Renal pelvis (tissue), 12 donors: ENCODE data around the gene SAPCD2. TPM values are rescaled to one million over a fixed set of nuclear protein-coding genes. Genes with fewer than 3 reads are reported as not detected.
A peak's percentile ranks its signal among the peaks of the same experiment; 100 is the strongest.
"Not testable (repeated sequence)": the region's sequence is repeated elsewhere in the genome, so short reads cannot be mapped to it uniquely, and the experiment has no call there.

Experiments
- DNase-seq: peaks from one replicate; pipeline ENCODE4 v3.0.0-alpha.2; 2013
- long read RNA-seq, 16 experiments: transcript quantifications; one replicate each; lab custom pipeline, GENCODE V29; 2026
- polyA plus RNA-seq, 3 donors: library from polyadenylated mRNA; unstranded; fragments of 120-200 nt; gene quantifications; one replicate each; pipeline ENCODE4 v1.2.1, GENCODE V29; 2013; ENCODE audit not compliant: insufficient read length in 3 of 3

Gene SAPCD2, protein sequence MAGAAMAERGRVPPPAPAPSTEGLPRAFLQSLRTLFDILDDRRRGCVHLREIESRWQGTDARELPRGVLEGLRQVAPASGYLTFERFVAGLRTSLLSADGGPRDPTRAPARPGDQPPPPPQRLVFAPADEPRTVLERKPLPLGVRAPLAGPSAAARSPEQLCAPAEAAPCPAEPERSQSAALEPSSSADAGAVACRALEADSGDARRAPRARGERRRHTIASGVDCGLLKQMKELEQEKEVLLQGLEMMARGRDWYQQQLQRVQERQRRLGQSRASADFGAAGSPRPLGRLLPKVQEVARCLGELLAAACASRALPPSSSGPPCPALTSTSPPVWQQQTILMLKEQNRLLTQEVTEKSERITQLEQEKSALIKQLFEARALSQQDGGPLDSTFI
- polyA plus RNA-seq = 10 to 100 TPM in 1 of 3 donors, 1 to 10 TPM in 2; 8.0 to 10.4 (median 10.0) TPM
- long read RNA-seq, donor 1, transcript SAPCD2-201 (6 exons, 3,848 nt) = major isoform, 6 of 6 reads
- long read RNA-seq, donor 1, partial matches to known transcripts = 0 of 6 reads
- long read RNA-seq, donor 1, other reads (novel, unspliced or antisense) = 0 of 6 reads
- long read RNA-seq, donor 2, partial matches to known transcripts = 0 of 2 reads
- long read RNA-seq, donor 2, other reads (novel, unspliced or antisense) = 0 of 2 reads
- long read RNA-seq, donor 3, partial matches to known transcripts = 0 of 1 reads
- long read RNA-seq, donor 3, other reads (novel, unspliced or antisense) = 0 of 1 reads
- long read RNA-seq, donor 4, partial matches to known transcripts = 0 of 2 reads
- long read RNA-seq, donor 4, other reads (novel, unspliced or antisense) = 0 of 2 reads
- long read RNA-seq, donor 5 = 0 reads
- long read RNA-seq, donor 6 = 0 reads
- long read RNA-seq, donor 7, partial matches to known transcripts = 0 of 2 reads
- long read RNA-seq, donor 7, other reads (novel, unspliced or antisense) = 0 of 2 reads
- long read RNA-seq, donor 8, partial matches to known transcripts = 0 of 1 reads
- long read RNA-seq, donor 8, other reads (novel, unspliced or antisense) = 0 of 1 reads
- long read RNA-seq, donor 9, partial matches to known transcripts = 0 of 2 reads
- long read RNA-seq, donor 9, other reads (novel, unspliced or antisense) = 0 of 2 reads
- long read RNA-seq, donor 10, partial matches to known transcripts = 0 of 4 reads
- long read RNA-seq, donor 10, other reads (novel, unspliced or antisense) = 0 of 4 reads
- long read RNA-seq, donor 11, partial matches to known transcripts = 0 of 3 reads
- long read RNA-seq, donor 11, other reads (novel, unspliced or antisense) = 0 of 3 reads
- long read RNA-seq, donor 12, transcript SAPCD2-201 (6 exons, 3,848 nt) = major isoform, 5 of 5 reads
- long read RNA-seq, donor 12, partial matches to known transcripts = 0 of 5 reads
- long read RNA-seq, donor 12, other reads (novel, unspliced or antisense) = 0 of 5 reads
- long read RNA-seq, donor 13, partial matches to known transcripts = 11 of 13 reads
- long read RNA-seq, donor 13, other reads (novel, unspliced or antisense) = 0 of 13 reads
- long read RNA-seq, donor 14 = 0 reads
- long read RNA-seq, donor 15, transcript SAPCD2-201 (6 exons, 3,848 nt) = major isoform, 8 of 8 reads
- long read RNA-seq, donor 15, partial matches to known transcripts = 0 of 8 reads
- long read RNA-seq, donor 15, other reads (novel, unspliced or antisense) = 0 of 8 reads
- long read RNA-seq, donor 16, partial matches to known transcripts = 0 of 1 reads
- long read RNA-seq, donor 16, other reads (novel, unspliced or antisense) = 0 of 1 reads

DNA sequence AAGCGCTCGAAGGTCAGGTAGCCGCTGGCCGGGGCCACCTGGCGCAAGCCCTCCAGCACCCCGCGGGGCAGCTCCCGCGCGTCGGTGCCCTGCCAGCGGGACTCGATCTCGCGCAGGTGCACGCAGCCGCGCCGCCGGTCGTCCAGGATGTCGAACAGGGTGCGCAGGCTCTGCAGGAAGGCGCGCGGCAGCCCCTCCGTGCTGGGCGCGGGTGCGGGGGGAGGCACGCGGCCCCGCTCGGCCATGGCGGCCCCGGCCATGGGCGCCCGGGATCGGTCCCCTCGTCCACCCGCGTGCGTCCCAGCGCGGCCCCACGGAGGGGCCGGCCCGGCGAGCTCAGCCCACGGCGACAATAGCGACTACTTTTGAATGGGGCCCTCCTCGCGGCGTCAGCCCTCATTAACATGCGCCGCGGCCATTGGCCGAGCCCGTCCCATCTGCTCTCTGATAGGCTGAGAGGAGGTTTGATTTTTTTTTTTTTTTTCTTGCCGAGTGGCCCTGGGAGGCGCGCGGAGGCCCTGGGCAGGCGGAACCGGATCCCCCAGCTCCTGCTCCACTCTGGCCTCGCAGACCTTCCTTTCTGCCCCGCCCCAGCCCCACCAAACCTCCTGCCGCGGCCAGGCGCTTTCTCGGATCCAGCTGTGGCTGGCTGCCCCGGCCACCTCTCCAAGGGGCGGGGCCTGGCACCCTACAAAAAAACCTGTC lies at the start of gene SAPCD2:
SAPCD2 (minus strand) TSS at position 357 of the 705 bp plus-strand sequence; CDS start at position 260, 97 bp downstream.
- peak; percentile 87 for DNase-seq

DNA sequence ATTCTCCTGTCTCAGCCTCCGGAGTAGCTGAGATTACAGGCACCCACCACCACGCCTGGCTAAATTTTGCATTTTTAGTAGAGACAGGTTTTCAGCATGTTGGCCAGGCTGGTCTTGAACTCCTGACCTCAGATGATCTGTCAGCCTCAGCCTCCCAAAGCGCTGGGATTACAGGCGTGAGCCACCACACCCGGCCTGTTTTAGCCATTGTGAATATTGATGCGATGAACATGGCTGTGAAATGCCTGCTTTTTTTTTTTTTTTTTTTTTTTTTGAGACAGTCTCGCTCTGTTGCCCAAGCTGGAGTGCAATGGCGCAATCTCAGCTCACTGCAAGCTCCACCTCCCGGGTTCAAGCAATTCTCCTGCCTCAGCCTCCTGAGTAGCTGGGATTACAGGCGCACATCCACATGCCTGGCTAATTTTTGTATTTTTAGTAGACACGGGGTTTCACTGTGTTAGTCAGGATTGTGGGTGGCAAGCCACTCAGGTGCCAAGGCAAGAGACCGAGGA lies 47.8 kb upstream of the SAPCD2 start:
- not testable (repeated sequence) for DNase-seq

DNA sequence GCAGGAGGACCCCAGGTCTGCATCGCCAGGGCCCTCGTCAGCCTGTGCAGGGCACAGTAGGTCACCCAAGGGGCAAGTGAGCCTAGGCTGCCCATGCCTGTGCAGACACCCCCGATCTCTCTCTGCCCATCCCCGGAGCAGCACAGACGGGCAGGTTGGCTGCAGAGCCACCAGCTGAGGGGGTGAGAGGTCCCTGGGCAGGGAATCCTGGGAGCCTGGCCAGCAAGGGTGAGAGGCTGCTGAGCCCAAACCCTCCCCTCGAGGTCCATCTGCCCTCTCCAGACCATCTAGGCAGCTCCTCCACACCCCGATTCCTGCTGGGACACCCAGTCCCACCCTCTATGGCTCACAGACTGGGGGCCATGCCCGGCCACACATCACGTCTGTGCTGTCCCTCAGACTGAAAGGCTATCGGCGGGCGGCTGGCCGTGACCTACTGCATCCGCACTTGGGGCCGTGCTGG lies 46.9 kb upstream of the SAPCD2 start:
- DNase-seq = no peak

DNA sequence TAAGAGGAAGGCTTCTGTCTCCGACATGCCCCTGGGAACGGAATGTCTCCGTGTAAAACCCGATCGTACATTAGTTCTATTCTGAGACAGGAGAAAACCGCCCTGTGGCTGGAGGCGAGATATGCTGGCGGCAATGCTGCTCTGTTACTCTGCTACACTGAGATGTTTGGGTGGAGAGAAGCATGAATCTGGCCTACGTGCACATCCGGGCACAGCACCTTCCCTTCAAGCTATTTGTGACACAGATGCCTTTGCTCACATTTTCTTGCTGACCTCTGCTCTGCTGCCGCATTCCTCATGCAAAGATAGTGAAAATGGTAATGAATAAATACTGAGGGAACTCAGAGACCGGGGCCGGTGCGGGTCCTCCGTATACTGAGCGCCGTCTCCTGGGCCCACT lies 46.4 kb upstream of the SAPCD2 start:
- no peak for DNase-seq

DNA sequence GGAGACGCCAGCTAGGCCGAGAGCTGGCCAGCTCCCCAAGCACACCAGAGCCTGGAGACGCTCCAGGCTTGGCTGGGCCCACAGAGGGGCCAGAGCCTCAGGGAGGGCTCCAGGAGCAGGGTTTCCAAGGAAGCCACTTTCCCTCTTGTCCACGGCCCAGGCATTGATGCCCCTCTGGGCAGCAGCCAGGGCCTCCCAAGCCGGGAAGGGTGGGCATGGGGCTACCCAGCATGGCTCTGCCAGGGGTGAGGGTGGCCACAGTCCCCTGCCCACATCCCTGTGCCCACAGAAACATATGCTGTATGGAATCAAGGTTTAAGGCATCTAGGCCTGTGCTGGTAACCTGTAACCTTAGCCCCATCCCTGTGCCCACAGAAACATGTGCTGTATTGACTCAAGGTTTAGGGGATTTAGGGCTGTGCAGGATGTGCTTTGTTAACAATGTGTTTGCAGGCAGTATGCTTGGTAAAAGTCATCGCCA lies 45.7 kb upstream of the SAPCD2 start:
- DNase-seq = no peak

DNA sequence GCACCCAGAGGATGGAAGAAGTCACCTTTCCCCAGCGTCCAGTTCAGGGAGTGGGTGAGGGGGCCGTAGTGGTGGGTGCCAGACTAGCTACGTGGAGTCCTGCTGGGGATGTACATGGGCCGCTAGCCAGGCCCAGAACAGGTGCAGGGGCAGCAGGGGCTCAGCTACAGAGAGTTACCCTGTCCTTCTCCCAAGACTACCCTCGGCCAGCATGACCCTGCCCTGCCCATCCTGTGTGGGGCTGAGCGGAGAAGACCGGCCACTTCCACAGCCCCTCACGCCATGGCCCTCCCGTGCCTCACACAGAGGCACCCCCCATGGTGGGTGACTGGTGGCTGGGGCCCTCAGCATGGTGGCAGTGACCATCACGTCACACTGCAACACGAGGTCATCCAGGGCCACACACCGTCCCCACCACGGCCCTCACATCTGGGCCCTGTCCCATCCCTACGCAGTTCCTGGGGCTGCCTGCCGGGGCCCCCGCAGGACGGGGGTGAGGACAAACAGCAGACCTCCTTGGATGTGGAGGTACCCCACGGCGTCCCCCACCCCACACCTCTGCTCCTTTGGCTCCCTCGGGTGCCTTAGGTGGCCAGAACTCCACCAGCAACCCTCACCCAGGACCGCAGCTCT lies 45.2 kb upstream of the SAPCD2 start:
- no peak for DNase-seq

DNA sequence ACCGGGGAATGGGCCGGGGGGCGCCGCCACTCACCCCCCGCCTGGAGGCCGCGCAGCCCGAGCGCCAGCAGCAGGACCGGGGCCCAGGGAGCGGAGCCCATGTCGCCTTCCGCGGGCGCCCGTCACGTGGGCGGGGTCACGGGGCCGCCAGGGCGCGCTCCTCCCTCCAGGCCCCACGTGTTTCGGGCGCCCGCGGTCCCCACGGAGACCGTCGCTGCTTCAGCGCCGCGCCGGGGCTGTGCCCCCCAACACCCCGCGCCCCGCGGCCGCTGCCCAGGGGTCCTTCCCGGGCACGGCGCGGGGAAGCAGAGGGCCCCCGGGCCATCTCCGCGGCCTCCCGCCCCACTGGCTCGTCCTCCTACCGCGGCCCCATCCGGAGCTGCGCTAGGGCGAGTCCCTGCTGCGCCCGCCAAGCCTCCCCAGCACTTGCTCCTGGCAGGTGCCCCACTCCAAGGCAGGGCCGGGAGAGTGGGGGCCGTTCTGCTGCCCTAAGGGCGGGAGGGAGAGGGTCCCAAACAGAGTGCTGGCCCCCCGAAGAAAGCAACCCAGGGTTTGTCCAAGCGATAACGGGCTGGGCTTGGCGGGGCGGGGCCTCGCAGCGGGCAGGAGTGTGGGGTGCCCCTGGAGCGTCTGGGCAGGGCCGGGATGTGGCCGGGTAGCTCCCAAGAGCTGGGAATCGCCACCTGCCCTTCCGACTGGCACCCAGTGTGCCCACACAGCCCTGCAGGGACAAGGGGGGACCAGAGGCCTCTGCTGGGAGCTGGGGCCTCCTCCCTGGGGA lies 44.4 kb upstream of the SAPCD2 start, which contains the start of gene DPP7:
DPP7 (minus strand) TSS at position 121 of the 781 bp plus-strand sequence; CDS start at position 101, 20 bp downstream.
- no peak for DNase-seq

DNA sequence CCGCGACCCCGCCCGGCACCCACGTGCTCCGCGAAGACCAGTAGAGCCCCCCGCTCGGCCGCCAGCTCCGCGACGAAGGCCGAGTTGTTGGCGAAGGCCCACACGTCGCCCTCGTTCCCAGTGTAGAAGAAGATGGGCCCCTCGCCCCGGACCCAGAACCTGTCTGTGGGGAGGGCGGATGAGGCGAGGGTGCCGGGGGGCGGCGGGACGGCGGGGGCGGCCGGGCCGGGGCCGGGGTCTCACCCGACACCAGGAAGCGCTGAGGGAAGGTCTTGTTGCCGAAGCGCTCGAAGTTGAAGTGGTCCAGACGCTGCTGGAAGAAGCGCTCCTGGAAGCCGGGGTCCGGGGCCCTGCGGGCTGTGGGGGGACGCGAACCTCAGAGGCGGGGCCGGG lies 43.9 kb upstream of the SAPCD2 start:
- DNase-seq = no peak

DNA sequence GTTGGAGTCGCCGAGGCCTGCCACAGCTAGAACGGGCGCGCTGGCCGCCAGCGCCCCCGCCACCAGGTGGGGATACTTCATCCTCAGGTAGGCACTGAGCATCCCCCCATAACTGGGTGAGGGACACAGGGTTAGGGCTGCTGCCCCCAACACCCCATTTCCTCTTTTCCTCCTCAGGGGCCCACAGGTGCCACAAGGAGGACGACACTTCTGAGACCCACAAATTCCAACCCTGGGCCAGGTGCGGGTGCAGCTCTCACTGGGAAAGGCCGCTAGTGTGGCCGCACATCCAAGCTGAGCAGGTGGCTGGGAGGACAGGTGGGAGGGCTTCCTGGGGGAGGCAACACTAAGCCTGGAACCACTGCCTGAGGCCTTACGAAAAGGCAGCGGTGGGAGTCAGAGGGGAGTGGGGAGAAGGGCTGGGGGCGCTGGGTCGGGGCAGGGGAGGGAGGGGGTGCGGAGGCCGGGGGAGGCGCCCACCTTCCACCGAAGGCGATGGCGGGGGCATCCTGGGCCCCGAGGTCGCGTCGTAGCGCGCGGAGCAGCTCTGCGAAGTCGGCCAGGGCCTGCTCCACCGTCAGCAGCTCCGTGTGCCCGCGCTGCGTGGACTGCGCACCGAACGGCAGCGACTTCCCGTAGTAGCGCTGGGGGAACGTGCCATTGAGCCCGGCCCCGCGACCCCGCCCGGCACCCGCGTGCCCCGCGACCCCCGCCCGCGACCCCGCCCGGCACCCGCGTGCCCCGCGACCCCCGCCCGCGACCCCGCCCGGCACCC lies 43.2 kb upstream of the SAPCD2 start:
- no peak for DNase-seq

DNA sequence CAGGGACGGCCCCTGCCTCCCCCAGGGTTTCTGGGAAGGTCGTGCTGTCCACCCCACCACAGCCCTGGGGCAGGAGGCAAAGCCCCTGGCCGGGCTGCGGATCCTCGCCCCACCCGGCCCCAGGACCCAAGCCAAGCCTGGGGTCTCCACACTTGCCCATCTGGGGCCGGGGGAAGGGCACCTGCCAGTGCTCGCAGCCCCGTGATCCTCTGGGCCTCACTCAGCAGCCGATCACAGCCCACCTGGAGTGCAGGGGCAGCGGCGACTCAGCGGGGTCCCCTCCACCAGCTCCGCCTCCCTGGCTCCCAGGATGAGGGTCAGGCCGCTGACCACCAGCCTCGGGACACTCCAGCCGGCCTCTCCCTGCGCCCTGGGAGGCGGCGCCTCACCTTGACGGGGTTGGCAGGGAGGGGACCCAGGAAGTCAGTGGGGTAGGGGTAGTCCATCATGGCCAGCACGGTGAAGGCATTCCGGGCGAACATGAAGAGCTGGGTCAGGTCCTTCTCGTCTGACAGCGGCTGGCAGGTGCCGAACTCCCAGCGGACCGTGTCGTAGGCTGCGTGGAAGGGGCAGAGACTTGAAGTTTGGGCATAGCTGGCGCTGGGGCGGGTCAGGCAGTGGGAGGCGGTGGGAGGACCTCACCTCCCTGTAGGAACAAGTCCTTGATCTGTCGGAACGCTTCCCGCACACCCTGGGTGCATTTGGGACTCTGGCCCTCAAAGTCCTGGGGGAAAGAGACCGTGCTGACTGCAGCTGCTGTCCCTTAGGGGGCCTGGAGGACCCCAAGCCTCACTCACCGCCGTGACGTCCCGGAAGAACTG lies 42.4 kb upstream of the SAPCD2 start:
- DNase-seq = no peak

DNA sequence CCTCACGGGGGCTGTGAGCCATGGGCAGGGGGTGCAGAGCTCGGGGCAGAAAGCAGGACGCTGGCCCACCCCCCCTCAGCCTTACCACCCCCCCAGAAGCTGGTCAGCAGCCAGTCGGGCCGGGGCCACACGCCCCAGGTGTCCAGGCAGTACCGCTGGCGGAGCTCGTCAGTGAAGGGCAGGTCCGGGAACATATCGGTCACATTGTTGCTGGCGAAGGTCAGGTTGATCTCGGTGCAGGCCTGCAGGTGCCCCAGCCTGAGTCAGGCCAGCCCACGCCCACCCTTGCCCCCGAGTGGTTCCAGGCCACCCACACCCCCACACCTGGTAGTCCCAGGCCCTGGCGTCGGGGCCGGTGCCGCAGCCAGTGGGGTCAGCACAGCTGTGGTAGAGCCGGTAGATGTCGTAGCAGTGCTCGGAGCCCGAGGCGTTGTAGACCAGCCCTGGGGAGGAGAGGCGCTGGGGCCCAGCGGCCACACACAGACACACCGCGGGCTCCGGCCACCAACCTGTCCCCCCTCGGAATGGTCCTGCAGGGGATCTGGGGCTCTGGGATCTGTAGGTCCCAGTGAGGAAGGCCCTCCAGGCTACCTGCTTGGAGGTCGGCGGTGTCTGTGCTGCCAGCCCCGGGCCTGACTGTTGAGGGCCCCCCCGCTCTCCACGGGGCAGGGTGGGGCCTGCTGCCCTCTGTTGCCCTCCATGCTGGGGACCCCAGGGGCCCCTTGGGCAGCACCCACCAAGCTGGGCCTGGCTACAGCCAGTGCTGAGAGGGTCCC lies 41.6 kb upstream of the SAPCD2 start:
- no peak for DNase-seq

DNA sequence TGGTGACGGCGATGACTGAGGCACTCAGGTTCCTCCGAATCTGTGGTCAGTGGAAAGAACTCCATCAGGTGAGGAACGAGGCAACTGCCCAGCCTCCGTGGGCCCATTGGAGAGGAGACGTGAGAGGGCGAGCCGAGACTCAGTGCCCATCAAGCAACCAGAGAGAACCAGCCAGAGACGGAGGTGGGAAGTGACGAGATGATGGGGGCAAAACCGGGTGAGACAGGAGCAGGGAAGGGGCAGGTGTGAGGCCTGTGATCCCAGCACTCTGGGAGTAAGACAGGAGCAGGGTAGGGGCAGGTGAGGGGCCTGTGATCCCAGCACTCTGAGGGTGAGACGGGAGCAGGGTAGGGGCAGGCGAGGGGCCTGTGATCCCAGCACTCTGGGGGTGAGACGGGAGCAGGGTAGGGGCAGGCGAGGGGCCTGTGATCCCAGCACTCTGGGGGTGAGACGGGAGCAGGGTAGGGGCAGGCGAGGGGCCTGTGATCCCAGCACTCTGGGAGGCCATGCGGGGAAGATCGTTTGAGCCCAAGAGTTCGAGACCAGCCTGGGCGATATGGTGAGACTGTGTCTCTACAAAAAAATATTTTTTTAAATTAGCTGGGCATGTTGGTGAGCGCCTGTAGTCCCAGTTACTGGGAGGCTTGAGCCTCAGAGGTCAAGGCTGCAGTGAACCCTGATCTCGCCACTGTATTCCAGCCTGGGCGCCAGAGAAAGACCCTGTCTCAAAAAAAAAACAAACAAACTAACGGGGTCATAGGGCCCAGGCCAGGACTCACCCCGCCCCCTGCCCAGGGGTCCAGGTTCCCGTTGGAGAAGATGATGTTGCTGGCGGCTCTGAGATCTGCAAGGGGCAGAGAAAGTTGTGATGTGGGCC lies 40.8 kb upstream of the SAPCD2 start:
- DNase-seq = no peak

DNA sequence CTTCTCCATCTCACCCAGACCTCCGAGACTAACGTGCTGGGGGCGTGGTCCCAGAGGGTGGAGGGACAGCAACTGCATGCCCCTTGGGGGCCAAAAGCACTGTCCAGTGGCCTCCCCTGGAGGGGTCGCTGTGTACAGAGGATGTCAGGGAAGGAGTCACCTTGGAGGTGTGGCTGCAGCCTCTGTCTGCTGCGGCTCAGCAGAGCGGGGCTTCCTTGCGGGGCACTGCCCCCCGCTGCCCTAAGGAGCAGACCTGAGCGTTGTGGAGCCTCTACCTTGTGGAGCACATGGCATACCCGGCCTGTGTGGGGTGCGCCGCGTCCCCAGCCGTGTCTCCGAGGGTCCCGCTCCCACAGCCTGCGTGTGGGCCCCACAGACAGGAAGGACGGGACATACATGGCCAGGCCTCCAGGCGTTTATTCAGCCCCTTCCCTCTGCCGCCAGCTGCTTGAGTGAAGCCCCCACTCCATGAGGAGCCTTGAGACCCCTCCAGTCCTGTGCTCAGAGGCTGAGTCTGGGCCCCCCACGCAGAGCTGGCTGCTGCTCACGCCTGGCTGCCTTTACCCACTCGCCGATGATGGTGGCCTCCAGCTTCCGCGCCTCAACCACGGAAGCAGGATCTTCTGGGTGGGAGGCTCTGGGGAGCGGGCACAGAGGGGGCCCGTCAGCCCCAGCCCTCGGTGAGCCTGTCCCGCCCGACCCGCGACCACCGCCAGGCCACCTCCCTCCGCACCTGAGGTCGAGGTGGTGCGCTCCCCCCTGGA lies 40.0 kb upstream of the SAPCD2 start:
- DNase-seq = no peak
